HG03469 (cell line): Measurements from ENCODE around the gene CADM2.
"Not testable (repeated sequence)": the region's sequence is repeated elsewhere in the genome, so short reads cannot be mapped to it uniquely, and the experiment has no call there.

Experiments
- ATAC-seq: cut with Tn5 transposase; IDR thresholded peaks from one replicate; pipeline ENCODE4 v1.9.1; 2021; ENCODE audit warnings: mild to moderate bottlenecking, moderate library complexity, moderate number of reproducible peaks; ENCODE audit not compliant: unreplicated experiment

Gene CADM2

DNA sequence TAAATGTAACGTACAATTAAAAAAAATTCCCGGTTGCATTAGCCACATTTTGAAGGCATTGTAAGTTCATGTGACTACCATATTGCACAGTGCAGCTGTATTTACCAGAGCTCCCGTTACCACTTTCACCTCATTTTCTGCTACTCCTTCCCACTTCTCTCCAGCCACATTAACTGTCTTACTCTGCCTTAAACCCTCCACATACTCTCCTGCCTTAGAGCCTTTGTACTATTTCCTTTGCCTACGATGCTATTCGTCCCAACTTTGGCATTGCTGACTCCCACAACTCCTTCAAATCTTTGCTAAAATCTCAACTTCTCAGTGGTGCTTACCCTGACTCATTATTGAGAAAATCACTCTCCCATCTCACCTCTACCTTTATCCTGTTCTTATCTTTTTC lies 115.2 kb downstream of the CADM2 start:
- ATAC-seq = no peak

DNA sequence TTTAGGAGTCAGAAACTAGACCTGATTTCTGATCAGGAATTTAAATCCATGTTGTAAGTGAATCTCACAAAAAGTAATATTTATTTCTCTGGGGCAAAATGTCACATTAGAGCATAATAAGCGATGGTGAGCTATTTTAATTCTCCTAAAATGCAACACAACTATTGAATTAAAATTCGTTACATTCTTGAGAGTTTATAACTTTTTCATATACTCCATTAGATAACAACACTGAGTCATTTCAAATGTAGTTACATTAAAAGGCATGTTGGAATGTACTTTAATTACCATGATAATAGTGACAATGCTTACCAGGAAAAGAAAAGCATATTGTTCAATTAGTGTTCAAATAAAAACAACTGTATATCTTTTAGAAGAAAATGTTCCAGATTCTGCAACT lies 116.9 kb downstream of the CADM2 start:
- no peak for ATAC-seq

- no peak for ATAC-seq
Observed at GRCh38 chr3:85077018-85077417, 118.2 kb downstream of the CADM2 start.

DNA sequence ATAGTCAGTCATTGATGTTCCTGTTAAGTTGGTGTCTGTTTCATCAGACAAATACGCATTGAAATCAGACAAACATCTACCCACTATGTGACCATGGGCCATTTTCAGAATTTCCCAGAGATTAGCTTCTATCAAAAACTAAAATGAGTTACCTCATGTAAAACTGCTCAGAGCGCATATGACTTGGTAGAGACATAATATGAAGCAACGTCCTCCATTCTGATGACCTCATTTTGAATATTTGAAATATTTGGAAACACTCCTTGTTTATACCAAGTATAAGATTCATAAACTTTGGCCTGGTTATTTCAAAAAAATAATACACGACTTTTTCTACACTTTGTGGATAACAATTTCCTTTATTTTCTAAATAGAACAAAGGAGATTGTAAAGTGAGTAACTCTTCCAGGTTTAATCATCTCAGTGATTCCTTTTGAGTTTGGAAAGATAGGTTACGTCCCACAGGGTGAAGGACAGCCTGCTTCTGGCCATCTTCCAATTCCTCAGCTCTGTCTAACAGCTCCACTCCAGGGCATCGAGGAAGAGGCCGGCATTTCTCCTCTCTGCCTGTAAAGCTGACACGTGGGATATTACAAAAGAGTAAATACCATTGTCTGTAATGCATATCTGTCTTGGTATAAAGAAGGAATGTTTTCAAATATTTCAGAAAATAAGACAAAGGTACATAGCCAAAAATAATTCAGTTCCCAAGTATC lies 122.6 kb downstream of the CADM2 start:
- ATAC-seq = no peak

GRCh38 chr3:85090495-85090894 lies 131.7 kb downstream of the CADM2 start:
- no peak for ATAC-seq

DNA sequence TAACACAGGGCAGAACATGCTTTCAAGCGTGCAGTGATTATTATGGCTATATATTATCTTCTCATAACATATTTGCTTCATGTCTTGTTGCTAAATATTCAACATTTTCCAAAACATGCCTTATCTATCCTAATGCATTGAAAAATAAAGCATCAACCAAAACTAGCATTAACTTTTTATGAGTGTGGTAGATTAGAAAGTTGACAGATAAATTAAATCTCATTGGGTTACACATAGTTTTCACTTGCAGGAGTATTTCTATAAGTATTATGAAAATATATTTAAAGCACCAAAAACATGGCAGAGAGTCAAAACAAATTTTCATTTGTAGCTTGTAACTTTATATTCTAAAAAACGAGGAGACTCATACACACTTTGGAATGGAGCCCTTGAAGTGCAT lies 141.5 kb downstream of the CADM2 start:
- ATAC-seq = no peak

DNA sequence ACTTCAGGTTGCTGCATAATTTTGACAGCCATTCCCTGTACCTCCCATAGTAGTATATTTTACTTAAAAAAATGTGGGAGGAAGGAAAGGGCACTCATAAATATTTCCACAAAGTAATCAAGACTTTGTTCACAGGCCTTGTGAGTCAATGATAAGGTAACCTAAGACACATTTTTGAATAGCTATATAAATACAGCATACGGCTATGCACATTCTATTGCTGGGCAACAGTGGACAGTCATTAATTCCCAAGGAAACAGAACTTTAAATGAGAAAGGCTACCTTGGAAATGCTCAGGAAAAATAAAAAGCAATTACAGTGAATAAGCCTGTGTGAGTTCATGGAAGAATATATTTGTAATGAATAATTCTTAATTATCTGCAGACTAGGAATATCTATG lies 144.0 kb downstream of the CADM2 start:
- ATAC-seq = no peak

DNA sequence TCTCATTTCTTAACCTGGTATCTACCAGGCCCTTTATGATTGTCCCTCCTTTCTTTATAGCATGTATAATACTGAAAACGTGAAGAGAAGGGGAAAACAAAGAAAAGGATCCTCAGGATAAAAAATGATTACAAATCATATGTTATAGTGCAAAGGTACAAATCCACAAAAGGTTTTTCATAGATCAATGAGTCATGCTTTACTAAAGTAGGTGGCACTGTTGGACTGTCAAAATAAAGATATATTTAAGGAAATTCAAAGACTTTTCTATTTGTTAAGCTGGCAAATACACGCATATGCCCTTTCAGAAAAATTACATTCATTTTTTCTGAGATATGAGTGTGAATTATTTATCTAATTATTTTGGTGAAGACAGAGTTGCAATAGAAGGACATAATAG lies 151.6 kb downstream of the CADM2 start:
- ATAC-seq = no peak

DNA sequence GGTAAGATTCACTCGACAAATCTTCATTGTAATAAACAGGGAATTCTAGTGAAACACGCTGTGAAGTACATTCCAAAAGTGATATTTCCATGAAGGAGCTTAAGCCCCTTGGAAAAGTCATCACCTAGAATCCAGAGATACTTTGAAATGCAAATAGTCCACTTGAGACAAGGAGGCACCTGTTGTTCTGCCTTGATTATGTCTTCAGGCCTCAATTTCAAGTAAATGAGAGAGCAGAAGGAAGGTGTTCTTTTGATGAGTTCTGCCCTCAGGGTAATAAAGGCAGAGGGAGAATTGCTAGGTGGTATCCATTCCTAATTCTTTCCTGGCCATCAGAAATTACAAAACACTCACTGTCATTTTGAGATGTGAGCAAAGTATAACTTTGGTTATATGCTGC lies 162.1 kb downstream of the CADM2 start:
- ATAC-seq = no peak

GRCh38 chr3:85132864-85133263 lies 174.1 kb downstream of the CADM2 start:
- ATAC-seq = not testable (repeated sequence)

DNA sequence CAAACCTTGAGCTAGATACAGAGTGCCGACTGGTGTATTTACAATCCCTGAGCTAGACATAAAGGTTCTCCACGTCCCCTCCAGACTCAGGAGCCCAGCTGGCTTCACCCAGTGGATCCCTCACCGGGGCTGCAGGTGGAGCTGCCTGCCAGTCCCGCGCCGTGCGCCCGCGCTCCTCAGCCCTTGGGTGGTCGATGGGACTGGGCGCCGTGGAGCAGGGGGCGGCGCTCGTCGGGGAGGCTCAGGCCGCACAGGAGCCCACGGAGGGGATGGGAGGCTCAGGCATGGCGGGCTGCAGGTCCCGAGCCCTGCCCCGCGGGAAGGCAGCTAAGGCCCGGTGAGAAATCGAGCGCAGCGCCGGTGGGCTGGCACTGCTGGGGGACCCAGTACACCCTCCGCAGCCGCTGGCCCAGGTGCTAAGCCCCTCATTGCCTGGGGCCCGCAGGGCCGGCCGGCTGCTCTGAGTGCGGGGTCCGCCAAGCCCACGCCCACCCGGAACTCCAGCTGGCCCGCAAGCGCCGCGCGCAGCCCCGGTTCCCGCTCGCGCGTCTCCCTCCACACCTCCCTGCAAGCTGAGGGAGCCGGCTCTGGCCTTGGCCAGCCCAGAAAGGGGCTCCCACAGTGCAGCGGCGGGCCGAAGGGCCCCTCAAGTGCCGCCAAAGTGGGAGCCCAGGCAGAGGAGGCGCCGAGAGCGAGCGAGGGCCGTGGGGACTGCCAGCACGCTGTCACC lies 175.1 kb downstream of the CADM2 start:
- not testable (repeated sequence) for ATAC-seq

DNA sequence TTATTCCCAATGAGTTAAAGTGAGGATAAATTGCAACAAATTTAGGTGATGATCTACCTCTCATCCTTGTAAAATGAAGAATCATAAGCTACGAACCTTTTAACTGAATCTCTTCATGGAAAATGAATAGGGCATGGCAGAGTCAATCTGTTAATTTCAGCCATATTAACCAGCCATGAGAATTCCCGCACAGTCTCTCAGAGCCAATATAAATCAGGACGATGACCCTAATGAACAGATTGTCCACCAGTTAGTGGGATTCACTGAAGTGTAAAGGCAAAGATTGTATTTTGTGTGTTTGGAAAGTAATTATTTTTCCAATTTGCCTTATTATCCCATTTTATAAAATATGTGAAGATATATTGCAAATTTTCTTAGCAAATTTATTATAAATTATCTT lies 183.8 kb downstream of the CADM2 start:
- no peak for ATAC-seq

GRCh38 chr3:85148036-85148435 lies 189.2 kb downstream of the CADM2 start:
- no peak for ATAC-seq

DNA sequence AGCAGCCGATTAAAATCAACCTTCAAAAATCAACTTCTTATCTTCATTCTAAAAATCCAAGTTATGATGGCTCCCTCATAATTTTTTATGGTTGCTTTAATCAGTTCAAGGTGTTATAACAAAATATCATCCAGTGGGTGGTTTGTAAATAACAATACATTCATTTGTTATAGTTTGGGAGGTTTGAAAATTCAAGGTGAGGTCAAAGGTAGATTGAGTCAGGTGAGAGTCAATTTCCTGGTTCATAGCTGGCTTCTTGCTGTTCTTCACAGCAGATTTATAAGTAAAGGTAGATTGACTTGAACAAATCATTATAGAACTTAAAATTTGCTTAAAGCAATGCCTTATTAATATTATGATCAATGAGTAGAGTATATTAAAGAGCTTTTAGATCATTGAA lies 192.8 kb downstream of the CADM2 start:
- no peak for ATAC-seq

DNA sequence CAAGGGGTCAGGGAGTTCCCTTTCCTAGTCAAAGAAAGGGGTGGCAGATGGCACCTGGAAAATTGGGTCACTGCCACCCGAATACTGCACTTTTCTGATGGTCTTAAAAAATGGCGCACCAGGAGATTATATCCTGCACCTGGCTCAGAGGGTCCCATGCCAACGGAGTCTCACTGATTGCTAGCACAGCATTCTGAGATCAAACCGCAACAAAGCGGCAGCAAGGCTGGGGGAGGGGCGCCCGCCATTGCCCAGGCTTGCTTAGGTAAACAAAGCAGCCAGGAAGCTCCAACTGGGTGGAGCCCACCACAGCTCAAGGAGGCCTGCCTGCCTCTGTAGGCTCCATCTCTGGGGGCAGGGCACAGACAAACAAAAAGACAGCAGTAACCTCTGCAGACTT lies 194.5 kb downstream of the CADM2 start:
- ATAC-seq = not testable (repeated sequence)

GRCh38 chr3:85159376-85159775 lies 200.6 kb downstream of the CADM2 start:
- no peak for ATAC-seq

GRCh38 chr3:85161544-85161943 lies 202.8 kb downstream of the CADM2 start:
- no peak for ATAC-seq

DNA sequence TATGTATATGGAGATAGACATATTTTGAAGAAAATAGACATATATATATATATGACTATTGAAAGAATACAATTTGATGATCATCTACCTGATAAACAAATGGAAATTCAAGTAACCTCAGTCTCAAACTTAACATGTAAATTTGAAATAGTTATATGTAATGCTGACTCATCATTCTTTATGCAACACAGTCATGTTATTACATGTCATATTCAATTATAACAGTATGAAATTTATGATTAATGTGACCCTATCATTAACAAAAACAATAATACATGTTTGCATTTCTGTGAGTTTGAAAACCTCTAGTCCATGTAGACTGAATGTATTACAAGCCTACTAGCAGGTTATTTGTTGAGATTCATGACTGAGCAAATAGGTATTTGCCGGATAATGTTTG lies 204.1 kb downstream of the CADM2 start:
- no peak for ATAC-seq

DNA sequence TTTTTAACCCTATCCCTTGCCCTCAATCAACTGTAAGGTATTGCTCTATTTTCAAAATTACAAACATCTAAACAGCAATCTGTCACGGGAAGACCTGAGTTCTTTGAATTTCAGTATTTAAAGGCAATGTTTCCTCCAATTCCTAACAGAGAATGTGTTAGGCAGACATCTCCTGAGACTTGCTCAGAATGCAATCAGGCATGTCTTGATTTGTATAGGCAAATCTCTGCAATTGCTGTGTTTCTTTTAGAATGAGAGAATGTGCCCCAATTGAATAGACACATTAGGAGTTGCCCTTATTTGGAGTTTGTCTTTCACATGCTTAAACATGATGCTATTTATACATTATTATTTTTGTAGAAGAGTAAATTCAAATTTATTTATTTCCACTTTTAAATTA lies 205.6 kb downstream of the CADM2 start:
- ATAC-seq = no peak

DNA sequence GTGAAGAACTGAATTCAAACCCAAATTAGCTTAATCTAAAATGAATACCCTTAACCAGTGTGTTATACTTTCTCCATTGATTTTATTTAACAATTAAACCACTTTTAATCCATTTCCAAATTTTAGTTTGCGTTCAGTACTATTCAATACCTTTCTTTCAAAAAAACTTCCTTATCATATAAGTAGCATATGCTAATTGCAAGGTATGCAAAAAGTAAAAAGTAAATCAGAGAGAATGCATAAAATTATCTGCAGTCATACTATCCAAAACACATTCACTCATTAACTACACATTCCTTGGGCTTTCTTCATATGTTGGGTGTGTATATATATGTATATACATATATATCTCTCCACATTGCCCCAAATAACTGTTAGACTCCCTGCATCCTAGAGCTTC lies 208.8 kb downstream of the CADM2 start:
- ATAC-seq = no peak

GRCh38 chr3:85170646-85171045 lies 211.9 kb downstream of the CADM2 start:
- ATAC-seq = no peak

DNA sequence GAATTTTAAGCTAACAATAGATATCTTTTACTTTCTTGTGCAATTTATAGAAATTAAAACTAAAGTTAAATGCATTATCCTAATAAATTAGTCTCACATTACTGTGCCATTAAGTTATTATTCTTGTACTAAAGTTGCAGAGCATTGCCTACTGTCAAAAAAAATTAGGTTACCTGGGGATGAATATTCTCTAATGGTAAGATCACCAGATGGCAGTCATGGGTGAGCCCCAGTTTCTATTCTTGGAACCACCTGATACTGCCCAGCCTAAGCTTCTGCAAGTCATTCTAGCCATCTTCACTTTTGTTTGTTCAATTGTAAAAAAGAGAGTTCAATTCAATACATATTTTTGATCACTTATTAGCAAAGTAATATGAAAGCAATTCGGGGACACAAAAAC lies 213.2 kb downstream of the CADM2 start:
- no peak for ATAC-seq

DNA sequence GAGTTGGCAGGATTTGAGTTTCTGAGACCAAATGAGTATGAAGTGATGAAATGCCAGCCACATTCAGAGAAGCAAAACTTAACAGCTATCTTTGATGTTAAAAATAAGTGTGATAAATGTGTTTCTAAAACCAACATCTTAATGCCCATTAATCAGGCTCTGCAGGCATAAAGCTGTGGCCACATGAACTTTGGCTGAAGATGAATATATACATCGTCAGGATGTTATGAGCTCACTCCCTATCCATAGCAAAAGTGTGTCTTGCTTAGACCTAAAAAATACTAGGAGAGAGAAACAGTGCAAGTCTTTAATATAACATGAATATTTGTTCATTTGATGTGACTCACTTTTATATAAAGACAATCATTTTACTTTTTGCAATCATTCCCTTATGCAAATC lies 218.0 kb downstream of the CADM2 start:
- no peak for ATAC-seq
